Skeletal muscle cell (primary cell): ENCODE measurements around the gene CSTF1.
A peak's percentile ranks its signal among the peaks of the same experiment; 100 is the strongest.
"Not testable (repeated sequence)": the region's sequence is repeated elsewhere in the genome, so short reads cannot be mapped to it uniquely, and the experiment has no call there.

Experiments used
- DNase-seq: peaks from one replicate; pipeline ENCODE4 v3.0.0-alpha.2; 2010; ENCODE audit warnings: low read depth
- H3K4me3 ChIP-seq: 2 replicates; pipeline ENCODE4 v1.5.1; 2011; ENCODE audit warnings: low read depth, mild to moderate bottlenecking, control low read depth, low read length, moderate library complexity

Gene CSTF1

DNA sequence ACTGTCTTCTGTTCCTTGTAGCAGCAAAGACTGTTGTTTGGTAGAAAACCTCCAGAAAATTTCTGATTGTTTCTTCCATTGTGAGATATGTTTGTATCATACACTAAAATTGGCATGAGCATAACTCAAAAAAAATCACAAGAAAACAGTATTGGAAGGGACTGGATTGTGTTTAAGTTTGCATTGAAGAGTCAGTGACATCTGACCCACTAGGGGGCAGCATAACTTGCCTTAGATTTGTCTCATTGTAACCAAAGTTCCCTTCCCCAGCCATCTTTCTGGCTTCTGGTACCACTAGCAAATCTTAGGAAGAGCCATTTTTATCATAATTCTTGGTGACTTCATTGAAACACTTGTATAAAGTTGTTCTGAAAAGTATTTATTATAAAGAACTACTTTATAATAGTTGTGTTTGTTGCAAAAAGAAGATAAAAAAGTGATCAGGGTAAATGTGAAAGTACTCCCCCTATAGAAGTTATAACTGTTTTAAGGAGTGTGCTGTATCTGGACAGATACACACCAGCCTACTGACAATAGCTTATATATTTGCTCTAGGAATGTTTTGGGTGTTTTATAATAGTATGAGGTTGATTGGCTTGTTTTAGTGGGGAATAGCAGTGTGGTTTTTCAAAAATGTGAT lies 7.7 kb downstream of the CSTF1 start:
- H3K4me3 ChIP-seq = no peak overlapping the region
- no peak for DNase-seq

DNA sequence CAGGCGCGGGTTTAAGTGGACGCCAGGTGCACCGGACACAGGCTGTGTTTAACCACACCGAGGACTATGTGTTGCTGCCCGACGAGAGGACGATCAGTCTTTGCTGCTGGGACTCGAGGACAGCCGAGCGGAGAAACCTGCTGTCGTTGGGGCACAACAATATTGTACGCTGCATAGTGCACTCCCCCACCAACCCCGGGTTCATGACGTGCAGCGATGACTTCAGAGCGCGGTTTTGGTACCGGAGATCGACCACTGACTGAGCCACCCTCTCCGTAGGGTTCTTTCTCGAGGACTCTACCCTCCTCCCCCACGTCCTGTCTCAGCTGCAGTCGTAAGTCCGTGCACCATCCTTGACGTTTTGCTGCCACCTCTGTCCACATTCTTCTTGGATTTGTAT lies 11.0 kb downstream of the CSTF1 start:
- H3K4me3 ChIP-seq = no peak overlapping the region
- no peak for DNase-seq

GRCh38 chr20:56405356-56405755 lies 12.9 kb downstream of the CSTF1 start:
- not testable (repeated sequence) for H3K4me3 ChIP-seq, DNase-seq

- no peak for DNase-seq
- no peak overlapping the region for H3K4me3 ChIP-seq
These were observed 14.5 kb downstream of the CSTF1 start for GRCh38 chr20:56406910-56407309.

- DNase-seq = no peak
- H3K4me3 ChIP-seq = no peak overlapping the region
These were observed 17.1 kb downstream of the CSTF1 start for GRCh38 chr20:56409521-56409920.

- DNase-seq = no peak
- H3K4me3 ChIP-seq = no peak overlapping the region
These were observed 17.5 kb downstream of the CSTF1 start for GRCh38 chr20:56409956-56410355.

DNA sequence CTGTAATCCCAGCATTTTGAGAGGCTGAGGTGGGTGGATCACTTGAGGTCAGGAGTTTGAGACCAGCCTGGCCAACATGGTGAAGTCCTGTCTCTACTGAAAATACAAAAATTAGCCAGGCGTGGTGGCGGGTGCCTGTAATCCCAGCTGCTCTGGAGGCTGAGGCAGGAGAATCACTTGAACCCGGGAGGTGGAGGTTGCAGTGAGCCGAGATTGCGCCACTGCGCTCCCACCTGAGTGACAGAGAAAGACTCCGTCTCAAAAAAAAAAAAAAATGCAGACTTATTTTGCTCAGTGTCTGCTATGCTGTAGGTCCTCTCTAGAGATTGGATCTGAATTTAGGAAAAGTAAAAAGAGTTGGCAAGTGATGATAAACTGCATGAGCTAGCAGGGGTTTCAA lies 18.8 kb downstream of the CSTF1 start:
- not testable (repeated sequence) for H3K4me3 ChIP-seq, DNase-seq

GRCh38 chr20:56411759-56412472 lies 19.5 kb downstream of the CSTF1 start, which contains the start of gene CASS4:
Gene CASS4 (plus strand): TSS chr20:56412260. CDS start chr20:56412459, 199 bp downstream.
- no peak for DNase-seq
- no peak within 1 kb of the TSS for H3K4me3 ChIP-seq

GRCh38 chr20:56412473-56412790 lies 20.0 kb downstream of the CSTF1 start:
- no peak for DNase-seq
- no peak overlapping the region for H3K4me3 ChIP-seq

DNA sequence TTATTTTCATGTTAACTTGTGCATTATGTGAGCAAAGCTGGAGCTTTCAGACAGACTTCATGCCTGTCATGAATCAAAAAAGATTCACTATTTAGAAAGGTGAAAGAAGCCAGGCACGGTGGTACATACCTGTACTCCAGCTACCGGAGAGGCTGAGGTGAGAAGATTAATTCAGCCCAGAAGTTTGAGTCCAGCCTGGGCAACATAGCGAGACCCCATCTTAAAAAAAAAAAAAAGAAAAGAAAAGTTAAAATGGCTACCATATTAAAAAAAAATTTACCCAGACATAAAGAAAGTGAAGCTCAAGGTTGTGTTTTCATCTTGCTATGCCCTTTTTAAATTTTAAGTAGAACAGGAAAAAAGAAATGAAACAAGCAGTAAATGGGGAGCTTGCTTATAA lies 20.5 kb downstream of the CSTF1 start:
- H3K4me3 ChIP-seq = no peak overlapping the region
- DNase-seq = no peak

DNA sequence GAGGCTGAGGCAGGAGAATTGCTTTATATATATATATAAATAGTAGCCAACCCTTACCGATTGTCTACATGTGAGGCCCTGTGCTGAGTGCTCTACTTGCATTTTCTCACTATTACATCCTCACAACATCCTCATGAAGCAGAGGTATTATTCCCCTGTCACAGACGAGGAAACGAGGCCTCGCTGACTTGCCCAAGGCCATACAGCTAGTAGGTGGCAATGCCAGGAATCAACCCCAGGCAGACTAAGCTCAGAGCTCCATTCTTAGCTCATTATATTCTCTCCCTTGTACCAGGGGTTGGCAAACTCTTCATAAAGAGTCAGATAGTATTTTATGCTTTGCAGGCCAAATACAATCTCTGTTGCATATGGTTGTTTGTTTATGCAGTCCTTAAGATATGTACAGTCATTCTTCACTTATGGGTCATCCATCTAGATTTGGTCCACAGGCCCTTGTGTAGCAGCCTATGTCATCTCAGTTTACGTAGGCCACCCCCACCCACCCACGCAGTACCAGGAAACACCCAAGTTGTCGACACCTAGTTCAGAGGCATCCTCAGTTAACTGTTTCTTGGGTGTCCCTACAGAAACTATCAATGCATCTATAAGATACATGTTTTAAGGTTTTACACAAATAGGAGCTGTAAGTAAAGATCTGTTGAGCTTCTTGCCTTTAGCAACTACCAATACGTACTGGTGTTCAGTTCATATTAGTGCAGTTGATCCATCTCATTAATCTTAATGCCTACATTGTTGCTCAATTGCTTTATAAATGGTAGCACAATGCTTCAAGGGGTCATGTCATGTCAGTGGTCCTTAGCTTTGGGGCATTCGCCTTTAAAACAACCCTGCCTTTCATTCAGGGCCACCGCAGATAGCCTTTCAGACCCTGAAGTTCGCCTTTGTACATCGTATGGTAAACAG lies 22.7 kb downstream of the CSTF1 start:
- H3K4me3 ChIP-seq = no peak overlapping the region
- DNase-seq = peak; percentile 77

GRCh38 chr20:56417402-56417801 lies 25.0 kb downstream of the CSTF1 start:
- DNase-seq = no peak
- H3K4me3 ChIP-seq = no peak overlapping the region

GRCh38 chr20:56417911-56418310 lies 25.5 kb downstream of the CSTF1 start:
- H3K4me3 ChIP-seq = no peak overlapping the region
- no peak for DNase-seq

GRCh38 chr20:56418385-56418861 lies 26.0 kb downstream of the CSTF1 start:
- no peak overlapping the region for H3K4me3 ChIP-seq
- no peak for DNase-seq

GRCh38 chr20:56420028-56420427 lies 27.6 kb downstream of the CSTF1 start:
- no peak for DNase-seq
- H3K4me3 ChIP-seq = no peak overlapping the region

GRCh38 chr20:56420940-56421688 lies 28.7 kb downstream of the CSTF1 start:
- H3K4me3 ChIP-seq = no peak overlapping the region
- no peak for DNase-seq

DNA sequence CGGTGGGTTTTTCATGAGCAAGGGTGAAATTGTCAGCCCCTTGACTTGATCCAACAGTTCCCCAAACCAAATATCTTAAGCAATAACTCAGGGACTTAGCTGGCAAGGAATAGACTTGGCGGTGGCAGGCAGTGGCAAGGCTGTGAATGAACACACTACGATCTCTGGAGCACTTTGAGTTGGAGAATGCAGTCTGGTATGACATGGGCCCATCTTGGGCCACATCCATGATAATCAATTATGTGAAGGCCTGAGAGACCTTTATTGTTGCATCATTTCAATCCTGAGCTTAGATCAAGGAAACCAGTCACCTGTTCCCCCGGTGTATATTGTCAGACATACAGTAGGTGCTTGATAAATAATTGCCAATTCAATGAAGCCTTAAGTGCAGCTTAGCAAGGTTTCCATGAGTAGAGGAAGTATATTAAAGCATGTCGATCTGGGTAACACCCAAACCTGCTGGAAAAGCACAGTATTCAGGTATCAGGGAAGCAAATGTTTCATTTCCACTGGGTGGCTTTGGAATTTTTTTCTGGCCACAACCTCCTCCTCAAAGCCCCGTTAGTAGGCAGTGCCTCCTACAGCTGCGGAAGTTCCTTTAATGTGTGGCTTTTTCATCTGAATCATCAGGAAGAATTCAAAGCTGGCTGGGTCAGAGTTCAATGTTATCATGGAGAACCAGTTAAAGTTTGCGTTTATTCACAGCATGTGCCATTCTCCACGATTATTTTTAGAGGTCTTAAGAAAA lies 29.8 kb downstream of the CSTF1 start:
- H3K4me3 ChIP-seq = no peak overlapping the region

DNA sequence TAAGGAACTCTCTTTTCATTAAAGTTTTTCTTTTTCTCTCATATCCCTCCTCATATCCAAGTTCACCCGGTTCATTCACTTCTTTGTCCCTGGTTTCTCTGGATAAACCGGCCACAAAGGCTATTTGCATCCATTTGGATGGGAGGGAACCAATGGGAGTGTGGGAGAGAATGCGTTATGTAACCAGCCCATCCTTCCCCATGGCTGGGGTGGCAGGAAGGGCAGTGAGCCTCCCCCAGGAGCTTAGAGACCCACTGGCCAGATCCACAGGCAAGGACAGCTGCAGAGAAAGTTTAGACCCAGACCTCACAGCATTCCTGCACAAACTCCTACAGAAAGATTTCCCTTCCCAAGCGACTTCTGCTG lies 30.4 kb downstream of the CSTF1 start:
- peak overlapping the region; percentile 11 for H3K4me3 ChIP-seq
- no peak for DNase-seq

More for the DNA sequence above, 29.8 kb downstream of the CSTF1 start:
- DNase-seq = peak; percentile 34

GRCh38 chr20:56423211-56423610 lies 30.8 kb downstream of the CSTF1 start:
- H3K4me3 ChIP-seq = peak overlapping the region; percentile 11
- no peak for DNase-seq
